HepG2 (cell line): ENCODE measurements around the gene STEAP1. TPM values are rescaled to one million over a fixed set of nuclear protein-coding genes. Genes with fewer than 3 reads are reported as not detected.
"Not testable (repeated sequence)": the region's sequence is repeated elsewhere in the genome, so short reads cannot be mapped to it uniquely, and the experiment has no call there.

ENCODE experiments used
- ASH2L ChIP-seq: fragments of 300-600, 200-600 bp; sonication (generic); IDR thresholded peaks from 2 replicates; pipeline ENCODE4 v1.7.0; 2017; ENCODE audit warnings: low read depth, mild to moderate bottlenecking, moderate library complexity, mixed read lengths, low read length; ENCODE audit not compliant: insufficient read length
- BORCS8-MEF2B ChIP-seq: sonication (generic); formaldehyde crosslinking; IDR thresholded peaks from 2 replicates; pipeline ENCODE4 v1.8.0; 2022; ENCODE audit warnings: mild to moderate bottlenecking, missing genetic modification reagents
- E2F1 ChIP-seq: sonication (generic); formaldehyde crosslinking; IDR thresholded peaks from 2 replicates; pipeline ENCODE4 v1.5.0; 2020; ENCODE audit warnings: missing genetic modification reagents
- GATAD2A ChIP-seq: IDR thresholded peaks from 2 replicates; pipeline ENCODE4 v1.6.1; 2016
- MIER3 ChIP-seq: IDR thresholded peaks from 2 replicates; pipeline ENCODE4 v1.6.1; 2016; ENCODE audit warnings: missing compliant biosample characterization, borderline replicate concordance
- MXD3 ChIP-seq: IDR thresholded peaks from 2 replicates; pipeline ENCODE4 v1.6.1; 2016; ENCODE audit warnings: mild to moderate bottlenecking, missing biosample characterization, missing genetic modification reagents
- MYC ChIP-seq: sonication (generic); formaldehyde crosslinking; IDR thresholded peaks from 2 replicates; pipeline ENCODE4 v1.9.0; 2021; ENCODE audit warnings: missing genetic modification reagents, borderline replicate concordance
- PBX3 ChIP-seq: sonication (generic); formaldehyde crosslinking; IDR thresholded peaks from 2 replicates; pipeline ENCODE4 v1.8.1; 2023; ENCODE audit warnings: missing genetic modification reagents, inconsistent platforms, borderline replicate concordance
- ZFX ChIP-seq: sonication (generic); formaldehyde crosslinking; IDR thresholded peaks from 2 replicates; pipeline ENCODE4 v1.4.0; 2020; ENCODE audit warnings: mild to moderate bottlenecking, low read depth, missing genetic modification reagents, moderate library complexity
- ZHX2 ChIP-seq, 2 experiments: sonication (generic) in 1 of 2; formaldehyde crosslinking in 1 of 2; IDR thresholded peaks; 2 replicates each; pipeline versions ENCODE4 v1.6.1 to v1.9.0; 2014 to 2022; ENCODE audit warnings: antibody characterized with exemption in 1 of 2, borderline replicate concordance in 1 of 2, inconsistent platforms in 1 of 2, low read depth in 1 of 2, missing genetic modification reagents in 1 of 2
- ZNF292 ChIP-seq: sonication (generic); formaldehyde crosslinking; IDR thresholded peaks from 2 replicates; pipeline ENCODE4 v1.8.1; 2022; ENCODE audit warnings: mild to moderate bottlenecking, low read depth, missing genetic modification reagents, borderline replicate concordance
- ZNF512 ChIP-seq: sonication (generic); formaldehyde crosslinking; IDR thresholded peaks from 2 replicates; pipeline ENCODE4 v1.4.0; 2020; ENCODE audit warnings: mild to moderate bottlenecking, missing genetic modification reagents
- ZNF773 ChIP-seq: sonication (generic); formaldehyde crosslinking; IDR thresholded peaks from 2 replicates; pipeline ENCODE4 v1.4.0; 2020; ENCODE audit warnings: missing genetic modification reagents, borderline replicate concordance
- ZNF800 ChIP-seq: sonication (generic); formaldehyde crosslinking; IDR thresholded peaks from 2 replicates; pipeline ENCODE4 v1.4.0; 2020; ENCODE audit warnings: missing genetic modification reagents
- polyA plus RNA-seq, 8 experiments: library from polyadenylated mRNA; depleted of rRNA in 3 of 8; stranded (reverse) in 7 of 8; unstranded in 1 of 8; fragments of >200 nt; fragmentation: Illumina TruSeq in 4 of 8; extraction: Trizol in 4 of 8; gene quantifications; 2 replicates each; pipeline versions ENCODE4 v1.2.1 to v1.2.3, GENCODE V29; 2011 to 2016; ENCODE audit warnings: low read depth in 4 of 8, missing spikeins in 1 of 8, mixed read lengths in 1 of 8; ENCODE audit not compliant: insufficient read depth in 1 of 8
- total RNA-seq, 5 experiments: library from RNA; depleted of rRNA; stranded (reverse); fragments of >200 nt; fragmentation: Illumina TruSeq; extraction: Trizol; gene quantifications; 2 replicates each; pipeline ENCODE4 v1.2.3, GENCODE V29; 2016; ENCODE audit warnings: low read depth in 1 of 5

Gene STEAP1
- total and polyA plus RNA-seq, 2 of the 13 experiments (the other 11 are each of a cell fraction or from before 2014, with no cell fraction given), result 23.2 to 24.2 TPM

GRCh38 chr7:90153943-90154771, at the start of gene STEAP1 (continued):
- not testable (repeated sequence) for TF ChIP-seq ZHX2 (IDR thresholded peaks at IDR 0.05; ENCODE audit: low read depth)
- peak; percentile 85 for TF ChIP-seq ZHX2 (CRISPR knock-in tag; IDR thresholded peaks at IDR 0.05; ENCODE audit: borderline replicate concordance)
- peak; percentile 55 for TF ChIP-seq ASH2L
- TF ChIP-seq ZFX, result peak; percentile 94
- TF ChIP-seq MYC (CRISPR knock-in tag), result peak; percentile 95
- TF ChIP-seq E2F1, result peak; percentile 74; the same call in 1 of the 2 replicates
- peak; percentile 95 for TF ChIP-seq ZNF800 (CRISPR knock-in tag)
- TF ChIP-seq ZNF292 (CRISPR knock-in tag), result peak; percentile 79
- TF ChIP-seq ZNF512 (CRISPR knock-in tag), result peak; percentile 54; the same call in 1 of the 2 replicates
- peak; percentile 82; the same call in 1 of the 2 replicates for TF ChIP-seq MXD3 (CRISPR knock-in tag)
- TF ChIP-seq PBX3 (CRISPR knock-in tag), result 0 out of 2 replicates have a peak, but pooled peaks have one; percentile 56
- peak; percentile 88 for TF ChIP-seq BORCS8-MEF2B
- peak; percentile 56 for TF ChIP-seq GATAD2A (CRISPR knock-in tag)
- peak; percentile 78; the same call in 1 of the 2 replicates for TF ChIP-seq MIER3 (CRISPR knock-in tag)
- TF ChIP-seq ZNF773, result peak; percentile 86
